ENCODE results near the gene ZNF280B. TPM values are rescaled to one million over a fixed set of nuclear protein-coding genes. Genes with fewer than 3 reads are reported as not detected.

Gene ZNF280B
- total RNA-seq, 1 experiment from 2014 or later, result 8.2 TPM

DNA sequence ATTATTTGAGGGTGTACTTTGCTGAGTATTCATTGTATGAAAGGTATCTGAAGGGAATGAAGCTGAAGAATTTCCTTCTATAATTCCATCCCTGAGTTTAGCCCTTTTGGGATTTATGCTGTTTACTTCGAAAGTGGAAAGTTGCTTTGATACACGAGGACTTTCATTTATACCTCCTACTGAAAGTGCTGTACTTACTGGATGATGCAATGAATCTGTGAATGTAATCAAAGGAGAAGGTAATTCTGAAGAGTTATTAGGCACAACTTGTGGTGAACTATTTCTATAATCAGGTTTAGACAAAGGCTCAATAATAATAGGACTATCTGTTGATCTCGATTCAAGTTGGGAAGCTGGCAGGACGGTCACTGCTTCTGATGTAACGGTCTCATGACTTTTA lies 19.8 kb downstream of the ZNF280B start:
- Histone ChIP-seq H2BK12ac (ENCODE audit: insufficient read length, low read depth, low read length) (no peak overlapping the region), H3K79me2 (ENCODE audit: insufficient read depth, low read length) (no peaks in the 10 kb centered on the region), H4K91ac (ENCODE audit: insufficient read length, low read depth, low read length) (no peak overlapping the region), H2BK5ac (ENCODE audit: insufficient read length, low read length) (no peak overlapping the region), H3K56ac (ENCODE audit: insufficient read length, low read depth, low read length) (no peak overlapping the region), H3K4ac (ENCODE audit: low read depth, low read length) (no peak overlapping the region), H3K79me1 (ENCODE audit: insufficient read depth, low read depth, low read length, poor library complexity, severe bottlenecking) (no peaks in the 10 kb centered on the region), H3T11ph (ENCODE audit: low read length) (no peak overlapping the region), H3K4me2 (ENCODE audit: insufficient read depth, insufficient read length, low read length) (no peak overlapping the region), H3K9me3 (ENCODE audit: control insufficient read depth, low read depth, low read length) (no peaks in the 10 kb centered on the region), H3K9ac (ENCODE audit: extremely low read depth, insufficient read length, low read length) (no peak overlapping the region), H3K14ac (ENCODE audit: insufficient read depth, low read length) (no peak overlapping the region), H3K18ac (ENCODE audit: insufficient read length, low read depth, low read length) (no peak overlapping the region), H4K20me1 (ENCODE audit: control insufficient read depth, insufficient read depth, insufficient read length) (no peaks in the 10 kb centered on the region), H3K27me3 (ENCODE audit: insufficient read depth, low read length) (no peaks in the 10 kb centered on the region), H3K4me1 (ENCODE audit: insufficient read depth, low read length) (no peaks in the 10 kb centered on the region), H3K23ac (ENCODE audit: insufficient read length, low read depth, low read length) (no peak overlapping the region), H2AFZ (ENCODE audit: low read length) (no peak overlapping the region), H3K23me2 (ENCODE audit: insufficient read length, low read depth, low read length, poor library complexity, severe bottlenecking) (no peaks in the 10 kb centered on the region), H2AK5ac (ENCODE audit: insufficient read length, low read length) (no peak overlapping the region), H3K27ac (ENCODE audit: insufficient read length, low read depth, low read length) (no peak overlapping the region), H2BK20ac (ENCODE audit: low read depth, low read length, poor library complexity, severe bottlenecking) (no peak overlapping the region), H2BK120ac (ENCODE audit: low read depth, low read length, poor library complexity, severe bottlenecking) (no peak overlapping the region), H4K8ac (replicated peaks; ENCODE audit: insufficient read length, low read depth, low read length) (no peak overlapping the region), H2BK15ac (ENCODE audit: low read depth, low read length) (no peak overlapping the region), H4K5ac (ENCODE audit: insufficient read length, low read depth, low read length) (no peak overlapping the region)
- no peak for DNase-seq
- peaks cover 46% of the 10 kb centered on the region for H3K27me3 Mint-ChIP-seq (ENCODE audit: low read depth)
- H3K9me3 Mint-ChIP-seq, result no peaks in the 10 kb centered on the region
- H3K4me1 Mint-ChIP-seq, result peaks cover 2 to 3% of the 10 kb centered on the region in 2 experiments; a peak in 2 of 4 replicates
- TF ChIP-seq, protein P1, sequence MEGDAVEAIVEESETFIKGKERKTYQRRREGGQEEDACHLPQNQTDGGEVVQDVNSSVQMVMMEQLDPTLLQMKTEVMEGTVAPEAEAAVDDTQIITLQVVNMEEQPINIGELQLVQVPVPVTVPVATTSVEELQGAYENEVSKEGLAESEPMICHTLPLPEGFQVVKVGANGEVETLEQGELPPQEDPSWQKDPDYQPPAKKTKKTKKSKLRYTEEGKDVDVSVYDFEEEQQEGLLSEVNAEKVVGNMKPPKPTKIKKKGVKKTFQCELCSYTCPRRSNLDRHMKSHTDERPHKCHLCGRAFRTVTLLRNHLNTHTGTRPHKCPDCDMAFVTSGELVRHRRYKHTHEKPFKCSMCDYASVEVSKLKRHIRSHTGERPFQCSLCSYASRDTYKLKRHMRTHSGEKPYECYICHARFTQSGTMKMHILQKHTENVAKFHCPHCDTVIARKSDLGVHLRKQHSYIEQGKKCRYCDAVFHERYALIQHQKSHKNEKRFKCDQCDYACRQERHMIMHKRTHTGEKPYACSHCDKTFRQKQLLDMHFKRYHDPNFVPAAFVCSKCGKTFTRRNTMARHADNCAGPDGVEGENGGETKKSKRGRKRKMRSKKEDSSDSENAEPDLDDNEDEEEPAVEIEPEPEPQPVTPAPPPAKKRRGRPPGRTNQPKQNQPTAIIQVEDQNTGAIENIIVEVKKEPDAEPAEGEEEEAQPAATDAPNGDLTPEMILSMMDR (conservative IDR thresholded peaks at IDR 0.05), result no peak
- H3K36me3 Mint-ChIP-seq (ENCODE audit: insufficient read depth in 1 of 3, low read depth in 3 of 3), result peaks cover 36 to 55% (median 51%) of the 10 kb centered on the region in 3 experiments; a peak in 6 of 7 replicates
- WGBS (ENCODE audit: extremely low coverage, insufficient read length, low lambda C conversion rate), result no CpG with 5 or more reads among the region's 5 CpGs
- no peak overlapping the region for H3K27ac Mint-ChIP-seq
- H3K4me3 Mint-ChIP-seq, result no peak overlapping the region
